ENCODE results near the gene MCOLN1.

The MCOLN1 gene

GRCh38 chr19:7559102-7559501, 36.7 kb downstream of the MCOLN1 start:
- Histone ChIP-seq H3K4me3 (no peak overlapping the region), H3K27ac (no peak overlapping the region)
- DNase-seq (ENCODE audit: low spot score): no peak
- TF ChIP-seq CTCF (IDR thresholded peaks at IDR 0.05): no peak

- no peak for TF ChIP-seq CTCF (IDR thresholded peaks at IDR 0.05)
- no peak for DNase-seq (ENCODE audit: low spot score)
- Histone ChIP-seq H3K4me3 (no peak overlapping the region), H3K27ac (no peak overlapping the region)
These were observed 37.8 kb downstream of the MCOLN1 start for GRCh38 chr19:7560255-7560654.

- H3K27ac ChIP-seq: no peak overlapping the region
- no peak for DNase-seq (ENCODE audit: low spot score)
These were observed 38.9 kb downstream of the MCOLN1 start for GRCh38 chr19:7561325-7561724.

GRCh38 chr19:7562646-7563393, 40.4 kb downstream of the MCOLN1 start:
- Histone ChIP-seq H3K27ac (no peak overlapping the region), H3K4me3 (no peak overlapping the region)
- TF ChIP-seq CTCF (IDR thresholded peaks at IDR 0.05): no peak
- DNase-seq (ENCODE audit: low spot score): no peak

More at GRCh38 chr19:7561325-7561724, 38.9 kb downstream of the MCOLN1 start:
- H3K4me3 ChIP-seq: no peak overlapping the region
- TF ChIP-seq CTCF (IDR thresholded peaks at IDR 0.05): no peak

- TF ChIP-seq CTCF (IDR thresholded peaks at IDR 0.05): no peak
These were observed 42.4 kb downstream of the MCOLN1 start for GRCh38 chr19:7564866-7565265.

GRCh38 chr19:7565332-7565731, 42.9 kb downstream of the MCOLN1 start:
- no peak for TF ChIP-seq CTCF (IDR thresholded peaks at IDR 0.05)
- no peak for DNase-seq (ENCODE audit: low spot score)
- H3K27ac ChIP-seq: no peak overlapping the region
- H3K4me3 ChIP-seq: no peak overlapping the region

More at GRCh38 chr19:7564866-7565265, 42.4 kb downstream of the MCOLN1 start:
- DNase-seq (ENCODE audit: low spot score): no peak
- no peak overlapping the region for H3K27ac ChIP-seq
- no peak overlapping the region for H3K4me3 ChIP-seq

GRCh38 chr19:7570761-7571160, 48.3 kb downstream of the MCOLN1 start:
- Histone ChIP-seq H3K27ac (no peak overlapping the region), H3K4me3 (no peak overlapping the region)
- no peak for TF ChIP-seq CTCF (IDR thresholded peaks at IDR 0.05)
- no peak for DNase-seq (ENCODE audit: low spot score)
